ENCODE results near the gene DDOST. TPM values are rescaled to one million over a fixed set of nuclear protein-coding genes. Genes with fewer than 3 reads are reported as not detected.

DDOST gene
- total RNA-seq, 1 experiment from 2014 or later = 275 TPM

Other genes starting within 250 kb of the DDOST start
- 2.0 and 2.2 TPM in 2 replicates for gene CAMK2N1, start 175.2 kb downstream of the DDOST start, total RNA-seq (2014; rRNA removed; shearing (Covaris generic))
- gene MUL1, start 153.2 kb downstream of the DDOST start, total RNA-seq (2014; rRNA removed; shearing (Covaris generic)) = 9.7 and 12.0 TPM in 2 replicates
- not detected in 2 replicates for gene FAM43B, start 108.8 kb downstream of the DDOST start, total RNA-seq (2014; rRNA removed; shearing (Covaris generic))
- 0.35 TPM in 1 of 2 replicates, not detected in the other for gene CDA, start 72.3 kb downstream of the DDOST start, total RNA-seq (2014; rRNA removed; shearing (Covaris generic))
- gene PINK1, start 27.9 kb downstream of the DDOST start, total RNA-seq (2014; rRNA removed; shearing (Covaris generic)) = 6.1 and 6.7 TPM in 2 replicates
- gene KIF17, start 56.6 kb upstream of the DDOST start, total RNA-seq (2014; rRNA removed; shearing (Covaris generic)) = 0.25 and 0.46 TPM in 2 replicates
- gene SH2D5, start 71.3 kb upstream of the DDOST start, total RNA-seq (2014; rRNA removed; shearing (Covaris generic)) = 0.87 and 0.92 TPM in 2 replicates
- gene HP1BP3, start 125.9 kb upstream of the DDOST start, total RNA-seq (2014; rRNA removed; shearing (Covaris generic)) = 152 and 154 TPM in 2 replicates

All from NCI-H460 (cell line).